H9 (cell line): ENCODE measurements around the gene STAB2. TPM values are rescaled to one million over a fixed set of nuclear protein-coding genes. Genes with fewer than 3 reads are reported as not detected.

Source experiments
- DNase-seq: peaks from one replicate; pipeline ENCODE4 v3.0.0-alpha.2; 2017
- H2AFZ ChIP-seq: one replicate; pipeline ENCODE4 v1.6.1; 2013; ENCODE audit warnings: mild to moderate bottlenecking, low read length, control low read depth, moderate library complexity
- H2AK5ac ChIP-seq: 2 replicates; pipeline ENCODE4 v1.6.1; 2013; ENCODE audit warnings: low read length, control low read depth, mixed read lengths; ENCODE audit not compliant: insufficient read length
- H2BK120ac ChIP-seq: one replicate; pipeline ENCODE4 v1.6.1; 2013; ENCODE audit warnings: low read depth, mild to moderate bottlenecking, low read length, control low read depth, inconsistent platforms; ENCODE audit not compliant: poor library complexity, severe bottlenecking
- H2BK12ac ChIP-seq: 2 replicates; pipeline ENCODE4 v1.6.1; 2013; ENCODE audit warnings: low read length, control low read depth, mixed read lengths, low read depth; ENCODE audit not compliant: insufficient read length
- H2BK15ac ChIP-seq: 2 replicates; pipeline ENCODE4 v1.6.1; 2013; ENCODE audit warnings: low read depth, low read length, control low read depth
- H2BK20ac ChIP-seq: one replicate; pipeline ENCODE4 v1.6.1; 2013; ENCODE audit warnings: low read depth, mild to moderate bottlenecking, low read length, control low read depth, inconsistent platforms; ENCODE audit not compliant: poor library complexity, severe bottlenecking
- H2BK5ac ChIP-seq: 2 replicates; pipeline ENCODE4 v1.6.1; 2013; ENCODE audit warnings: low read length, control low read depth, mixed read lengths; ENCODE audit not compliant: insufficient read length
- H3K14ac ChIP-seq: 2 replicates; pipeline ENCODE4 v1.6.1; 2013; ENCODE audit warnings: low read length, control low read depth; ENCODE audit not compliant: insufficient read depth
- H3K18ac ChIP-seq: 2 replicates; pipeline ENCODE4 v1.6.1; 2013; ENCODE audit warnings: low read depth, mild to moderate bottlenecking, mixed read lengths, low read length, control low read depth; ENCODE audit not compliant: insufficient read length
- H3K23ac ChIP-seq: 2 replicates; pipeline ENCODE4 v1.6.1; 2013; ENCODE audit warnings: low read length, control low read depth, mixed read lengths, low read depth; ENCODE audit not compliant: insufficient read length
- H3K23me2 ChIP-seq: 2 replicates; pipeline ENCODE4 v1.6.1; 2013; ENCODE audit warnings: low read depth, mild to moderate bottlenecking, mixed read lengths, low read length, control low read depth; ENCODE audit not compliant: insufficient read length, poor library complexity, severe bottlenecking
- H3K27ac ChIP-seq: 2 replicates; pipeline ENCODE4 v1.5.1; 2013; ENCODE audit warnings: low read length, control low read depth, mixed read lengths, low read depth; ENCODE audit not compliant: insufficient read length
- H3K27me3 ChIP-seq: 2 replicates; pipeline ENCODE4 v1.6.1; 2013; ENCODE audit warnings: low read length, control low read depth, inconsistent platforms; ENCODE audit not compliant: insufficient read depth
- H3K4ac ChIP-seq: 2 replicates; pipeline ENCODE4 v1.6.1; 2013; ENCODE audit warnings: low read depth, mild to moderate bottlenecking, control low read depth, inconsistent platforms, low read length, moderate library complexity
- H3K4me1 ChIP-seq: 2 replicates; pipeline ENCODE4 v1.6.1; 2013; ENCODE audit warnings: low read length, control low read depth, inconsistent platforms; ENCODE audit not compliant: insufficient read depth
- H3K4me2 ChIP-seq: 2 replicates; pipeline ENCODE4 v1.6.1; 2013; ENCODE audit warnings: low read length, control low read depth, mixed read lengths; ENCODE audit not compliant: insufficient read length, insufficient read depth
- H3K56ac ChIP-seq: 2 replicates; pipeline ENCODE4 v1.6.1; 2013; ENCODE audit warnings: low read depth, mild to moderate bottlenecking, mixed read lengths, low read length, control low read depth; ENCODE audit not compliant: insufficient read length
- H3K79me1 ChIP-seq: 2 replicates; pipeline ENCODE4 v1.6.1; 2013; ENCODE audit warnings: low read depth, mild to moderate bottlenecking, moderate library complexity, low read length, control low read depth, inconsistent platforms; ENCODE audit not compliant: insufficient read depth, poor library complexity, severe bottlenecking
- H3K79me2 ChIP-seq: 2 replicates; pipeline ENCODE4 v1.6.1; 2013; ENCODE audit warnings: low read length, control low read depth, inconsistent platforms; ENCODE audit not compliant: insufficient read depth
- H3K9ac ChIP-seq: 2 replicates; pipeline ENCODE4 v1.6.1; 2013; ENCODE audit warnings: low read length, control low read depth, mixed read lengths; ENCODE audit not compliant: insufficient read length; ENCODE audit errors: extremely low read depth
- H3K9me3 ChIP-seq: one replicate; pipeline ENCODE4 v1.6.1; 2013; ENCODE audit warnings: low read depth, low read length, inconsistent platforms; ENCODE audit not compliant: control insufficient read depth
- H3T11ph ChIP-seq: one replicate; pipeline ENCODE4 v1.6.1; 2013; ENCODE audit warnings: mild to moderate bottlenecking, low read length, control low read depth, inconsistent platforms
- H4K20me1 ChIP-seq: one replicate; pipeline ENCODE4 v1.6.1; 2013; ENCODE audit not compliant: control insufficient read depth, insufficient read length, insufficient read depth
- H4K5ac ChIP-seq: 2 replicates; pipeline ENCODE4 v1.6.1; 2013; ENCODE audit warnings: low read depth, mild to moderate bottlenecking, mixed read lengths, low read length, control low read depth; ENCODE audit not compliant: insufficient read length
- H4K8ac ChIP-seq: replicated peaks from 2 replicates; pipeline ENCODE4 v1.6.1; 2013; ENCODE audit warnings: low read length, control low read depth, mixed read lengths, low read depth; ENCODE audit not compliant: insufficient read length
- H4K91ac ChIP-seq: 2 replicates; pipeline ENCODE4 v1.6.1; 2013; ENCODE audit warnings: low read depth, mild to moderate bottlenecking, moderate library complexity, mixed read lengths, low read length, control low read depth; ENCODE audit not compliant: insufficient read length
- H3K27ac Mint-ChIP-seq, 3 experiments: 2 replicates in 2 of 3; 3 replicates in 1 of 3; pipeline ENCODE4 v1.8.0; 2020 to 2021; ENCODE audit warnings: mixed read lengths in 3 of 3, mild to moderate bottlenecking in 1 of 3, moderate library complexity in 1 of 3
- H3K27me3 Mint-ChIP-seq: 2 replicates; pipeline ENCODE4 v1.8.0; 2021; ENCODE audit warnings: low read depth, mild to moderate bottlenecking, moderate library complexity, mixed read lengths
- H3K36me3 Mint-ChIP-seq, 3 experiments: 2 replicates in 2 of 3; 3 replicates in 1 of 3; pipeline ENCODE4 v1.8.0; 2020 to 2021; ENCODE audit warnings: low read depth in 3 of 3, mixed read lengths in 3 of 3; ENCODE audit not compliant: insufficient read depth in 1 of 3
- H3K4me1 Mint-ChIP-seq, 2 experiments: 2 replicates each; pipeline ENCODE4 v1.8.0; 2020; ENCODE audit warnings: mixed read lengths in 2 of 2
- H3K4me3 Mint-ChIP-seq, 2 experiments: 2 replicates in 1 of 2; 3 replicates in 1 of 2; pipeline ENCODE4 v1.8.0; 2020 to 2021; ENCODE audit warnings: mild to moderate bottlenecking in 2 of 2, mixed read lengths in 2 of 2, moderate library complexity in 1 of 2
- H3K9me3 Mint-ChIP-seq, 2 experiments: 2 replicates in 1 of 2; 3 replicates in 1 of 2; pipeline ENCODE4 v1.8.0; 2020; ENCODE audit warnings: mild to moderate bottlenecking in 2 of 2, mixed read lengths in 2 of 2, moderate library complexity in 1 of 2
- WGBS: extraction: QIAGEN DNeasy Blood & Tissue Kit; methylation state at CpG from one replicate; pipeline ENCODE4 v1.1.7; 2013; ENCODE audit warnings: missing lambda C conversion rate, low lambda C conversion rate, mixed read lengths; ENCODE audit not compliant: insufficient read length; ENCODE audit errors: extremely low coverage; 5-methylcytosine and 5-hydroxymethylcytosine counted together
- total RNA-seq: library from RNA; stranded (reverse); gene quantifications from 2 replicates; pipeline ENCODE4 v1.2.1, GENCODE V29; 2021
- TF ChIP-seq, protein P1 (sequence below): fragments of 200-600 bp; sonication (generic); conservative IDR thresholded peaks from 3 replicates; pipeline ENCODE4 v1.8.0; 2021; ENCODE audit warnings: antibody characterized with exemption, mild to moderate bottlenecking

STAB2 gene
- total RNA-seq, 1 experiment from 2014 or later: 0.02 TPM

GRCh38 chr12:103773109-103773910 is 186.2 kb downstream of the STAB2 start:
- DNase-seq: no peak
- Histone ChIP-seq H3K9ac (no peak overlapping the region), H3K18ac (no peak overlapping the region), H3K56ac (no peak overlapping the region), H3K27ac (no peak overlapping the region), H2AFZ (no peak overlapping the region), H3T11ph (no peak overlapping the region), H2BK120ac (no peak overlapping the region), H2BK15ac (no peak overlapping the region), H3K4ac (no peak overlapping the region), H3K79me1 (no peaks in the 10 kb centered on the region), H4K20me1 (no peaks in the 10 kb centered on the region), H4K5ac (no peak overlapping the region), H3K9me3 (no peaks in the 10 kb centered on the region), H3K4me2 (no peak overlapping the region), H3K27me3 (no peaks in the 10 kb centered on the region), H3K4me1 (peaks cover 2% of the 10 kb centered on the region; the same call in 1 of the 2 replicates), H3K79me2 (no peaks in the 10 kb centered on the region), H2BK5ac (no peak overlapping the region), H3K23me2 (no peaks in the 10 kb centered on the region), H3K14ac (no peak overlapping the region), H2BK20ac (no peak overlapping the region), H2AK5ac (no peak overlapping the region), H4K91ac (no peak overlapping the region), H2BK12ac (no peak overlapping the region), H4K8ac (no peak overlapping the region), H3K23ac (no peak overlapping the region)
- peaks cover 22 to 40% (median 30%) of the 10 kb centered on the region in 3 experiments; a peak in 6 of 7 replicates for H3K36me3 Mint-ChIP-seq
- peaks cover 18% of the 10 kb centered on the region in 2 experiments for H3K4me1 Mint-ChIP-seq
- no CpG with 5 or more reads among the region's 4 CpGs for WGBS
- no peak overlapping the region for H3K4me3 Mint-ChIP-seq
- H3K27ac Mint-ChIP-seq: no peak overlapping the region
- no peaks in the 10 kb centered on the region for H3K9me3 Mint-ChIP-seq
- TF ChIP-seq, protein P1, sequence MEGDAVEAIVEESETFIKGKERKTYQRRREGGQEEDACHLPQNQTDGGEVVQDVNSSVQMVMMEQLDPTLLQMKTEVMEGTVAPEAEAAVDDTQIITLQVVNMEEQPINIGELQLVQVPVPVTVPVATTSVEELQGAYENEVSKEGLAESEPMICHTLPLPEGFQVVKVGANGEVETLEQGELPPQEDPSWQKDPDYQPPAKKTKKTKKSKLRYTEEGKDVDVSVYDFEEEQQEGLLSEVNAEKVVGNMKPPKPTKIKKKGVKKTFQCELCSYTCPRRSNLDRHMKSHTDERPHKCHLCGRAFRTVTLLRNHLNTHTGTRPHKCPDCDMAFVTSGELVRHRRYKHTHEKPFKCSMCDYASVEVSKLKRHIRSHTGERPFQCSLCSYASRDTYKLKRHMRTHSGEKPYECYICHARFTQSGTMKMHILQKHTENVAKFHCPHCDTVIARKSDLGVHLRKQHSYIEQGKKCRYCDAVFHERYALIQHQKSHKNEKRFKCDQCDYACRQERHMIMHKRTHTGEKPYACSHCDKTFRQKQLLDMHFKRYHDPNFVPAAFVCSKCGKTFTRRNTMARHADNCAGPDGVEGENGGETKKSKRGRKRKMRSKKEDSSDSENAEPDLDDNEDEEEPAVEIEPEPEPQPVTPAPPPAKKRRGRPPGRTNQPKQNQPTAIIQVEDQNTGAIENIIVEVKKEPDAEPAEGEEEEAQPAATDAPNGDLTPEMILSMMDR: no peak
- H3K27me3 Mint-ChIP-seq: no peaks in the 10 kb centered on the region
